Liver (tissue), 9 donors: ENCODE results near the gene UPF3B. TPM values are rescaled to one million over a fixed set of nuclear protein-coding genes. Genes with fewer than 3 reads are reported as not detected.

Experiments used
- DNase-seq: peaks from one replicate; pipeline ENCODE4 v3.0.0-alpha.2; 2017; ENCODE audit warnings: low spot score
- H3K27ac ChIP-seq, 2 donors: one replicate each; pipeline ENCODE4 v1.7.0; 2013; ENCODE audit warnings: inconsistent platforms in 2 of 2, low read length in 2 of 2, control low read depth in 1 of 2, low read depth in 1 of 2, mild to moderate bottlenecking in 1 of 2
- H3K27me3 ChIP-seq, 4 donors: one replicate each; pipeline versions ENCODE4 v1.6.1 to v1.7.0; 2013; ENCODE audit warnings: low read length in 3 of 4, inconsistent platforms in 1 of 4, mild to moderate bottlenecking in 1 of 4, moderate library complexity in 1 of 4; ENCODE audit not compliant: control insufficient read depth in 4 of 4, insufficient read depth in 4 of 4
- H3K36me3 ChIP-seq, 4 donors: one replicate each; pipeline versions ENCODE4 v1.6.1 to v1.7.0; 2013; ENCODE audit warnings: low read length in 3 of 4, mild to moderate bottlenecking in 3 of 4, low read depth in 1 of 4, moderate library complexity in 1 of 4; ENCODE audit not compliant: control insufficient read depth in 4 of 4, insufficient read depth in 3 of 4
- H3K4me1 ChIP-seq, 4 donors: one replicate each; pipeline versions ENCODE4 v1.6.1 to v1.7.0; 2013; ENCODE audit warnings: low read length in 3 of 4, mild to moderate bottlenecking in 3 of 4, moderate library complexity in 1 of 4; ENCODE audit not compliant: control insufficient read depth in 4 of 4, insufficient read depth in 4 of 4
- H3K4me3 ChIP-seq, 3 donors: one replicate each; pipeline versions ENCODE4 v1.6.1 to v1.7.0; 2013; ENCODE audit warnings: low read length in 3 of 3, control low read depth in 1 of 3, low read depth in 1 of 3, mild to moderate bottlenecking in 1 of 3
- H3K9ac ChIP-seq, 2 donors: one replicate each; pipeline ENCODE4 v1.7.0; 2013; ENCODE audit warnings: low read length in 2 of 2, mild to moderate bottlenecking in 2 of 2, moderate library complexity in 2 of 2, control low read depth in 1 of 2, low read depth in 1 of 2
- H3K9me3 ChIP-seq, 4 donors: one replicate each; pipeline versions ENCODE4 v1.6.1 to v1.7.0; 2013; ENCODE audit warnings: low read length in 3 of 4; ENCODE audit not compliant: control insufficient read depth in 4 of 4
- ATF3 ChIP-seq: IDR thresholded peaks from 2 replicates; pipeline ENCODE4 v1.6.1; 2016; ENCODE audit warnings: antibody characterized with exemption
- CTCF ChIP-seq: fragments of 150-350 bp; IDR thresholded peaks from 2 replicates; pipeline ENCODE4 v1.5.1; 2017; ENCODE audit warnings: improper control_type of control experiment, low read depth, low read length; ENCODE audit not compliant: missing input control
- EGR1 ChIP-seq, 2 donors: IDR thresholded peaks; 2 replicates each; pipeline ENCODE4 v1.6.1; 2016 to 2018; ENCODE audit warnings: antibody characterized with exemption in 2 of 2, low read depth in 2 of 2
- FOXA1 ChIP-seq: IDR thresholded peaks from 2 replicates; pipeline ENCODE4 v1.6.1; 2016; ENCODE audit warnings: antibody characterized with exemption
- FOXA2 ChIP-seq: IDR thresholded peaks from 2 replicates; pipeline ENCODE4 v1.6.1; 2016; ENCODE audit warnings: antibody characterized with exemption
- GABPA ChIP-seq, 2 donors: IDR thresholded peaks in 1 of 2; conservative IDR thresholded peaks in 1 of 2; 2 replicates each; pipeline ENCODE4 v1.6.1; 2016; ENCODE audit warnings: antibody characterized with exemption in 2 of 2, mild to moderate bottlenecking in 1 of 2, moderate library complexity in 1 of 2
- HNF4A ChIP-seq, 2 donors: conservative IDR thresholded peaks; 2 replicates each; pipeline ENCODE4 v1.6.1; 2016; ENCODE audit warnings: antibody characterized with exemption in 2 of 2, mild to moderate bottlenecking in 2 of 2
- HNF4G ChIP-seq: IDR thresholded peaks from 2 replicates; pipeline ENCODE4 v1.6.1; 2016; ENCODE audit warnings: antibody characterized with exemption
- JUND ChIP-seq, 2 donors: IDR thresholded peaks; 2 replicates each; pipeline ENCODE4 v1.6.1; 2016; ENCODE audit warnings: antibody characterized with exemption in 2 of 2
- MAX ChIP-seq: IDR thresholded peaks from 2 replicates; pipeline ENCODE4 v1.6.1; 2016; ENCODE audit warnings: antibody characterized with exemption
- NR2F2 ChIP-seq: IDR thresholded peaks from 2 replicates; pipeline ENCODE4 v1.6.1; 2016; ENCODE audit warnings: antibody characterized with exemption
- RAD21 ChIP-seq, 2 donors: IDR thresholded peaks; 2 replicates each; pipeline ENCODE4 v1.6.1; 2016; ENCODE audit warnings: antibody characterized with exemption in 2 of 2, mild to moderate bottlenecking in 2 of 2
- REST ChIP-seq: IDR thresholded peaks from 2 replicates; pipeline ENCODE4 v1.6.1; 2016; ENCODE audit warnings: antibody characterized with exemption, mild to moderate bottlenecking
- RXRA ChIP-seq, 2 donors: IDR thresholded peaks; 2 replicates each; pipeline ENCODE4 v1.6.1; 2017 to 2018; ENCODE audit warnings: antibody characterized with exemption in 2 of 2, mild to moderate bottlenecking in 1 of 2
- SP1 ChIP-seq: IDR thresholded peaks from 2 replicates; pipeline ENCODE4 v1.6.1; 2018; ENCODE audit warnings: antibody characterized with exemption, mild to moderate bottlenecking
- TAF1 ChIP-seq: conservative IDR thresholded peaks from 2 replicates; pipeline ENCODE4 v1.6.1; 2016; ENCODE audit warnings: antibody characterized with exemption, mild to moderate bottlenecking
- YY1 ChIP-seq: IDR thresholded peaks from 2 replicates; pipeline ENCODE4 v1.6.1; 2016; ENCODE audit warnings: antibody characterized with exemption, mild to moderate bottlenecking
- ZBTB33 ChIP-seq: IDR thresholded peaks from 2 replicates; pipeline ENCODE4 v1.6.1; 2016; ENCODE audit warnings: antibody characterized with exemption
- WGBS: extraction: QIAGEN DNeasy Blood & Tissue Kit; methylation state at CpG from one replicate; pipeline ENCODE4 v1.1.7; 2013; 5-methylcytosine and 5-hydroxymethylcytosine counted together
- polyA plus RNA-seq, 2 donors: library from polyadenylated mRNA; stranded (reverse) in 1 of 2; unstranded in 1 of 2; fragments of 200-250 nt in 1 of 2; fragments of >200 nt in 1 of 2; fragmentation: Nextera tagmentation in 1 of 2; extraction: Ambion mirVana in 1 of 2; gene quantifications; one replicate each; pipeline versions ENCODE4 v1.2.1 to v1.2.3, GENCODE V29; 2013 to 2015
- total RNA-seq, 2 donors: library from RNA; depleted of rRNA; stranded (reverse); fragments of >200 nt; gene quantifications; one replicate each; pipeline ENCODE4 v1.2.3, GENCODE V29; 2014
- donor health status: healthy.
- donor health status: healthy.
- donor health status: healthy.
- donor health status: healthy.
- donor health status: healthy.

Gene UPF3B
- total and polyA plus RNA-seq, 4 donors = 3.3 to 4.6 (median 3.9) TPM

GRCh38 chrX:119885554-119886428 is 33.0 kb upstream of the UPF3B start:
- DNase-seq = no peak
- Histone ChIP-seq H3K9me3 (no peaks in the 10 kb centered on the region), H3K36me3 (no peaks in the 10 kb centered on the region), H3K27me3 (no peaks in the 10 kb centered on the region), H3K4me3 (peak overlapping the region in 2 of 3 donors; percentile 19 to 30), H3K27ac (no peak overlapping the region), H3K9ac (no peak overlapping the region), H3K4me1 (peaks cover 0 to 5% (median 2%) of the 10 kb centered on the region in 4 donors)
- WGBS = 70% methylated on average over 11 of the region's 11 CpGs
- TF ChIP-seq ATF3 (no peak), TAF1 (no peak), SP1 (peak; percentile 56), RXRA (IDR thresholded peaks at IDR 0.05) (no peak), RAD21 (IDR thresholded peaks at IDR 0.05) (no peak), YY1 (no peak)

- Histone ChIP-seq H3K27me3 (no peaks in the 10 kb centered on the region), H3K27ac (no peak overlapping the region), H3K36me3 (peaks cover 0 to 3% (median 0%) of the 10 kb centered on the region in 4 donors), H3K4me1 (no peaks in the 10 kb centered on the region), H3K9me3 (no peaks in the 10 kb centered on the region), H3K4me3 (no peak overlapping the region), H3K9ac (no peak overlapping the region)
- TF ChIP-seq ZBTB33 (no peak), EGR1 (IDR thresholded peaks at IDR 0.05; ENCODE audit: low read depth in 2 of 2) (no peak), ATF3 (no peak), CTCF (peak; percentile 57), HNF4A (conservative IDR thresholded peaks at IDR 0.05) (no peak), RXRA (IDR thresholded peaks at IDR 0.05) (no peak), YY1 (no peak), HNF4G (no peak), FOXA2 (no peak), TAF1 (no peak), FOXA1 (no peak), REST (no peak), SP1 (no peak), MAX (no peak), GABPA (IDR thresholded peaks at IDR 0.05 in 1 of 2, conservative IDR thresholded peaks at IDR 0.05 in 1 of 2) (no peak), RAD21 (IDR thresholded peaks at IDR 0.05) (peak; percentile 76 to 87), NR2F2 (no peak), JUND (IDR thresholded peaks at IDR 0.05) (no peak)
- WGBS = 65% methylated on average over 11 of the region's 11 CpGs
- no peak for DNase-seq
Measured at GRCh38 chrX:119880552-119881437, 28.0 kb upstream of the UPF3B start.
